SK-N-MC (cell line): Measurements from ENCODE around the gene NUP62.

ENCODE experiments used
- EZH2 ChIP-seq: fragments of 200-600 bp; sonication (generic); IDR thresholded peaks from one replicate; pipeline ENCODE4 v1.6.1; 2017; ENCODE audit warnings: antibody characterized with exemption
- FOXP2 ChIP-seq: optimal IDR thresholded peaks from 2 replicates; pipeline ENCODE3; 2011; ENCODE audit warnings: mild to moderate bottlenecking, moderate library complexity; ENCODE audit not compliant: insufficient read depth; ENCODE audit errors: extremely low read length, control extremely low read depth
- POLR2AphosphoS5 ChIP-seq: IDR thresholded peaks from 2 replicates; pipeline ENCODE4 v1.6.1; 2012; ENCODE audit warnings: mild to moderate bottlenecking, low read depth, low read length, borderline replicate concordance

DNA sequence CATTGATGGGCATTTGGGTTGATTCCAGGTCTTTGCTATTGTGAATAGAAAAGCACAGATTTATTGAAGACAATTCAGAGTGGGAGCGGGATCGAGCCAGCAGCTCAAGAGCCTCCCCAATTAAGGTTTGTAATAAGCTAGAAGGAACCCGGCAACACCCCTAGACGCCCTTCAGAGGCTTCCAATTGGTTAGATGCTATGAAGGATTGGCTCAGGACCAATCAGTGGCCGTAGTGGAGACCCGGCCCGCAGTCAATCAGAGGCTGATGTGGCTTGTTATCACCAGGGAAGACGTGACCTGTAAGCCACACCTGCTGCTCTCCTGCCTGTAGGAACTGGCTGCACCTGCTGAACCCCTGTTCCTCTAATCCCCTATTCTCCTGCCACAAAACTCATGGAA, 17.1 kb upstream of the NUP62 start:
- TF ChIP-seq POLR2AphosphoS5 (no peak), EZH2 (no peak), FOXP2 (no peak)
